ENCODE measurements around the gene ABCB9.

- TF ChIP-seq CTCF (IDR thresholded peaks at IDR 0.05) (no peak), ZFX (IDR thresholded peaks at IDR 0.05; ENCODE audit: borderline replicate concordance) (no peak)
Observed at GRCh38 chr12:122943196-122943595, 23.1 kb downstream of the ABCB9 start.
